Ovary (tissue), 9 donors: ENCODE data around the gene SEMA3E. TPM values are rescaled to one million over a fixed set of nuclear protein-coding genes. Genes with fewer than 3 reads are reported as not detected.

Source experiments
- DNase-seq, 5 donors: peaks; one replicate each; pipeline ENCODE4 v3.0.0-alpha.2; 2019 to 2020
- H3K27ac ChIP-seq, 2 donors: fragments of 200-600 bp; one replicate each; pipeline versions ENCODE4 v1.5.1 to v1.8.0; 2019 to 2022
- H3K27me3 ChIP-seq: fragments of 200-600 bp; one replicate; pipeline ENCODE4 v1.8.0; 2022
- H3K36me3 ChIP-seq: fragments of 200-600 bp; sonication (generic); one replicate; pipeline ENCODE4 v1.5.1; 2019
- H3K4me1 ChIP-seq: one replicate; pipeline ENCODE4 v1.8.1; 2013; ENCODE audit warnings: mild to moderate bottlenecking, moderate library complexity; ENCODE audit not compliant: insufficient read depth
- H3K4me3 ChIP-seq: fragments of 200-600 bp; sonication (generic); one replicate; pipeline ENCODE4 v1.5.1; 2017
- H3K9me3 ChIP-seq, 2 donors: fragments of 200-600 bp in 1 of 2; sonication (generic) in 1 of 2; one replicate each; pipeline versions ENCODE4 v1.5.1 to v1.8.1; 2013 to 2019; ENCODE audit warnings: mild to moderate bottlenecking in 1 of 2, moderate library complexity in 1 of 2
- CTCF ChIP-seq, 3 donors: fragments of 450-650 bp in 2 of 3; fragments of 200-600 bp in 1 of 3; IDR thresholded peaks; one replicate each; pipeline versions ENCODE4 v1.5.1 to v1.8.0; 2016 to 2022; ENCODE audit warnings: antibody characterized with exemption in 3 of 3, mild to moderate bottlenecking in 1 of 3
- EP300 ChIP-seq: sonication (generic); formaldehyde crosslinking; IDR thresholded peaks from one replicate; pipeline ENCODE4 v1.6.1; 2017; ENCODE audit warnings: antibody characterized with exemption
- POLR2A ChIP-seq: fragments of 450-650 bp; IDR thresholded peaks from one replicate; pipeline ENCODE4 v1.6.1; 2017; ENCODE audit warnings: antibody characterized with exemption, mild to moderate bottlenecking, moderate library complexity
- WGBS, 3 donors: extraction: QIAGEN DNeasy Blood & Tissue Kit in 1 of 3; methylation state at CpG; one replicate each; pipeline versions ENCODE4 v1.1.5 to v1.1.7; 2013 to 2017; 5-methylcytosine and 5-hydroxymethylcytosine counted together
- intact Hi-C, 4 donors: fragments of 100-400 bp; cut with DNase I; formaldehyde crosslinking; loops; one replicate each; pipeline versions ENCODE4 v1.11.0 to v1.15.1; 2022 to 2023
- polyA plus RNA-seq, 2 donors: library from polyadenylated mRNA; stranded (reverse); fragments of 200-250 nt in 1 of 2; fragments of 350-450 nt in 1 of 2; fragmentation: Illumina TruSeq in 1 of 2; extraction: RNeasy Lipid Tissue Mini Kit (QIAGEN cat#74804) in 1 of 2; gene quantifications; one replicate each; pipeline ENCODE4 v1.2.3, GENCODE V29; 2013 to 2014
- total RNA-seq, 7 donors: library from RNA; depleted of rRNA in 2 of 7; stranded (reverse); fragments of >200 nt in 2 of 7; fragmentation: NEBNext Ultra II Directional in 3 of 7; extraction: Animal tissue kit (Norgen Biotek cat#: 25700) in 3 of 7; gene quantifications; one replicate each; pipeline versions ENCODE4 v1.1.0 to v1.2.4, GENCODE V29; 2016 to 2023
- donor health status: DM: no; HTN: no; CAD: no; lungs with moderate emphysema.
- donor health status: DM: no; HTN: no; CAD: no.
- donor health status: Bipolar disorder and iron deficiency.
- donor health status: DM: yes; HTN: yes; CAD: no.
- donor health status: DM: no; HTN: no; CAD: no.
- donor health status: DM: yes; HTN: yes; CAD: no.

Gene SEMA3E
- total and polyA plus RNA-seq, 9 donors = 0.10 to 2.2 (median 0.42) TPM; not detected in 2

GRCh38 chr7:83410989-83411591 is 237.8 kb downstream of the SEMA3E start:
- H3K27me3 ChIP-seq = no peaks in the 10 kb centered on the region
- no peaks in the 10 kb centered on the region for H3K4me1 ChIP-seq
- 27 to 28% (median 28%) methylated on average over 3 of the region's 3 CpGs for WGBS, 3 donors
- no peak overlapping the region for H3K4me3 ChIP-seq
- TF ChIP-seq POLR2A (no peak), EP300 (no peak), CTCF (IDR thresholded peaks at IDR 0.05) (no peak)
- no peak overlapping the region for H3K27ac ChIP-seq
- intact Hi-C loops = no loop called here
- H3K36me3 ChIP-seq = no peaks in the 10 kb centered on the region
- no peak for DNase-seq
- H3K9me3 ChIP-seq = no peaks in the 10 kb centered on the region

GRCh38 chr7:83394776-83395175 is 254.2 kb downstream of the SEMA3E start:
- Histone ChIP-seq H3K27me3 (no peaks in the 10 kb centered on the region), H3K36me3 (no peaks in the 10 kb centered on the region), H3K4me3 (no peak overlapping the region), H3K9me3 (no peaks in the 10 kb centered on the region), H3K4me1 (no peaks in the 10 kb centered on the region), H3K27ac (no peak overlapping the region)
- intact Hi-C loops = no loop called here
- no peak for TF ChIP-seq EP300
- TF ChIP-seq CTCF (IDR thresholded peaks at IDR 0.05) = no peak
- TF ChIP-seq POLR2A = no peak
- DNase-seq = no peak

- Histone ChIP-seq H3K36me3 (no peaks in the 10 kb centered on the region), H3K9me3 (no peaks in the 10 kb centered on the region), H3K4me1 (no peaks in the 10 kb centered on the region), H3K27ac (no peak overlapping the region), H3K4me3 (no peak overlapping the region), H3K27me3 (no peaks in the 10 kb centered on the region)
- intact Hi-C loops = no loop called here
- TF ChIP-seq CTCF (IDR thresholded peaks at IDR 0.05) (no peak), POLR2A (no peak), EP300 (no peak)
- DNase-seq = no peak
Observed at GRCh38 chr7:83388436-83388835, 260.5 kb downstream of the SEMA3E start.

GRCh38 chr7:83366629-83367028 is 282.3 kb downstream of the SEMA3E start:
- no peak for TF ChIP-seq EP300
- no peak for TF ChIP-seq CTCF (IDR thresholded peaks at IDR 0.05)
- no peak for TF ChIP-seq POLR2A
- H3K27me3 ChIP-seq = no peaks in the 10 kb centered on the region
- H3K36me3 ChIP-seq = no peaks in the 10 kb centered on the region
- intact Hi-C loops = no loop called here
- no peak for DNase-seq
- no peak overlapping the region for H3K4me3 ChIP-seq
- H3K4me1 ChIP-seq = no peaks in the 10 kb centered on the region
- H3K9me3 ChIP-seq = no peaks in the 10 kb centered on the region
- no peak overlapping the region for H3K27ac ChIP-seq
- WGBS, 3 donors = 44 to 49% (median 46%) methylated on average over 2 of the region's 2 CpGs
